ENCODE results near the gene OR1F1. TPM values are rescaled to one million over a fixed set of nuclear protein-coding genes. Genes with fewer than 3 reads are reported as not detected.

OR1F1 gene
- total RNA-seq, 6 experiments from 2014 or later = not detected

DNA sequence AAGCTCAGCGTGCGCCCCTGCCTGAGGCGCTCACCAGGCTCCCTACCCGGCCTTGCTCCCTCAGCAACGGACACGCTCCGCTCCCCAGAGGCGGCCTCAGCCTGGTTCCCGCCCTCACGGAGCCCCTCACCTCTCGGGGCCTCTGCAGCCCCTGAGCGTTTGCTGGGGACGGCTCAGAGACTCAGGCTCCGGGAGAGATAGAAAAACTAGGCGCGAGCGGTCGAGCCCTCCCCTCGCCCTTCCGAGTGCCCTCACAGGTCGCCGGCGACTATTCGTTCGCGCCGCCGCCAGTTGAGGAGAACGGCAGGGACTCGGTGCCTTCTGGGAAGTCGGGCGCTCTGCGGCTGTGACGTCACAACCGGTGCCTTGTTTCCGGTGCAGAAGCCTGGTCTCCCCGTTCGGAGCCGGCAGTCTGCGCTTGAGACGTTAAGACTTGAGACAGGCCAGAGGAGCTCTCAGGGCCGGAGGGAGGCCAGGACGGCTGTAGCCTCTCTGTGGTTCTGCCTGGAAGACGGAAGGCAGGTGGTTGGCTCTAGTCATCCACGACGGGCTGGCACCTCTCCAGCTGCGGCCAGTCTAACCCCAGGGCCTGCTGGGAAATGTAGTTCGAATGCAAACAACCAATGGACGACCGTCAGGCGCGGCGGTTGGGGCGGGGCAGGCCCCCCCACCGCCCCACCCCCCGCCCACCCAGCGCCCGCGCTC lies 47.0 kb downstream of the OR1F1 start, which contains the start of gene ZNF200:
TSS of gene ZNF200 (minus strand) at position 302 of the 705 bp plus-strand sequence. CDS start 1,403 bp downstream, outside the sequence.
- 2% methylated on average over 19 of the region's 59 CpGs for WGBS (ENCODE audit: insufficient coverage, low coverage, low lambda C conversion rate, missing lambda C conversion rate)
- intact Hi-C loops (cut with DNase I) = no loop called here
- Histone ChIP-seq H3K4me1 (peaks cover 0 to 7% (median 2%) of the 10 kb centered on the region in 4 donors), H3K27me3 (no peaks in the 10 kb centered on the region), H3K36me3 (peaks cover 0 to 27% (median 9%) of the 10 kb centered on the region in 4 donors), H3K4me3 (peak within 1 kb of the TSS; percentile 90 to 96 (median 95)), H3K27ac (peak within 1 kb of the TSS; percentile 81 to 96 (median 94)), H3K9me3 (no peaks in the 10 kb centered on the region)
- peak; percentile 98 to 99 (median 98) for ATAC-seq
- TF ChIP-seq, protein P1, sequence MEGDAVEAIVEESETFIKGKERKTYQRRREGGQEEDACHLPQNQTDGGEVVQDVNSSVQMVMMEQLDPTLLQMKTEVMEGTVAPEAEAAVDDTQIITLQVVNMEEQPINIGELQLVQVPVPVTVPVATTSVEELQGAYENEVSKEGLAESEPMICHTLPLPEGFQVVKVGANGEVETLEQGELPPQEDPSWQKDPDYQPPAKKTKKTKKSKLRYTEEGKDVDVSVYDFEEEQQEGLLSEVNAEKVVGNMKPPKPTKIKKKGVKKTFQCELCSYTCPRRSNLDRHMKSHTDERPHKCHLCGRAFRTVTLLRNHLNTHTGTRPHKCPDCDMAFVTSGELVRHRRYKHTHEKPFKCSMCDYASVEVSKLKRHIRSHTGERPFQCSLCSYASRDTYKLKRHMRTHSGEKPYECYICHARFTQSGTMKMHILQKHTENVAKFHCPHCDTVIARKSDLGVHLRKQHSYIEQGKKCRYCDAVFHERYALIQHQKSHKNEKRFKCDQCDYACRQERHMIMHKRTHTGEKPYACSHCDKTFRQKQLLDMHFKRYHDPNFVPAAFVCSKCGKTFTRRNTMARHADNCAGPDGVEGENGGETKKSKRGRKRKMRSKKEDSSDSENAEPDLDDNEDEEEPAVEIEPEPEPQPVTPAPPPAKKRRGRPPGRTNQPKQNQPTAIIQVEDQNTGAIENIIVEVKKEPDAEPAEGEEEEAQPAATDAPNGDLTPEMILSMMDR (IDR thresholded peaks at IDR 0.05) = no peak
- peak; percentile 70 for TF ChIP-seq POLR2A (IDR thresholded peaks at IDR 0.05)
- peak; percentile 96 to 98 (median 97) for DNase-seq

DNA sequence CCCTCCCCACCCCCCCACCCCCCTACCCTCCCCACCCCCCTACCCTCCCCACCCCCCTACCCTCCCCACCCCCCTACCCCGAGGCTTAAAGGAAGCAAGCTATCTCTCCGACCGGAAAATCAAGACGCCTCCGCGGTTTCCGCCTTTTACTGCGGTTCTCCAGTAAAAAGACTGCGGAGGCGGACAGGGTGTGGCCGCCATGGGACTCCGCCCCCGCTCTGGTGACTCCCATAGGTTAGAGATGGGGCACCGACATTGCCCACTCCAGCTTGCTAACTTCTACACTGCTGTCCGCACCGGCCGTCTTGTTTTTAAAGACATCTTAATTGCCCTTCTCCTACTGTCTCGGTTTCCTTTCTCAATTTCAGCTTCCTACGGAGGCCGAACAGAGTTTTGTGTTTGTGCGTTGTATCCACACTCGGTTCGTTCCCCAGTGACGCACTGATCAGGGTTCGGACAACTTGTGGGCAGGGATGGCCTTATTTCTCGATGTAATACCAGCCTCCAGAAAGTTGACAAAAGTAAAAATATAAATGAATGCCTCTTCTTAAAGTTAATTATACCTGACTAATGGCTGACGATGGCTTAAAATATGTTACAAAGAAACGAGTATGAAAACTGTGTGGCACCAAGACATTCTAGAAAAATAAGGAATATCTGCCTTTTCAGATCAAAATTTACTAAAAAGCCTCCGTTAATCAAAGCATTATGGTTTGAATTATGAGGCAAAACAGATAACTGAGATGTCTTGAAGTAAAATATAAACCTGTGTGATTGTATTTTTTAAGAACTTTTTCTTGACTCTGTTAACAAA lies 48.1 kb downstream of the OR1F1 start:
- 79% methylated on average over 29 of the region's 29 CpGs for WGBS (ENCODE audit: insufficient coverage, low coverage, low lambda C conversion rate, missing lambda C conversion rate)
- Histone ChIP-seq H3K9me3 (no peaks in the 10 kb centered on the region), H3K36me3 (peaks cover 0 to 18% (median 5%) of the 10 kb centered on the region in 4 donors), H3K27ac (no peak overlapping the region), H3K4me1 (peaks cover 0 to 7% (median 2%) of the 10 kb centered on the region in 4 donors), H3K27me3 (no peaks in the 10 kb centered on the region), H3K4me3 (no peak overlapping the region)
- ATAC-seq (peak in 1 of 4 donors; percentile 11), DNase-seq (peak in 2 of 3 donors; percentile 59 to 68)
- TF ChIP-seq POLR2A (IDR thresholded peaks at IDR 0.05) = no peak
- intact Hi-C loops (cut with DNase I) = no loop called here

DNA sequence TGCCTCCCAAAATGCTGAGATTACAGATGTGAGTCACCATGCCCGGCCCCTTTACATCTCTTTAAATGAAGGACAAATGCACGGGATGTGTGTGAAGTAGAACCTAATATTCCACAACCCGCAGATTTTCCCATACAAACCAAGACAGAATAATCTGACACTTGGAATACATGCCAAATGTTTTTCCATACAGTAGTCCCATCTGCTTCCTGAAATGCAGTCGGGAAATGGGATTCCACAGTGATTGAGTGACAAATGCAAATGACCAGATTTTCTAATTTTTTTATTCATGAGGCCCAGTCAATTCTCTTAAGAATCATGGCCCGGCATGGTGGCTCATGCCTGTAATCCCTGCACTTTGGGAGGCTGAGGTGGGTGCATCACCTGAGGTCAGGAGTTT lies 53.8 kb downstream of the OR1F1 start:
- H3K36me3 ChIP-seq = no peaks in the 10 kb centered on the region
- DNase-seq = no peak
- intact Hi-C loops (cut with DNase I) = no loop called here
- ATAC-seq = no peak
- H3K4me3 ChIP-seq = no peak overlapping the region
- H3K27me3 ChIP-seq = no peaks in the 10 kb centered on the region
- H3K9me3 ChIP-seq = no peaks in the 10 kb centered on the region
- 32% methylated on average over 3 of the region's 5 CpGs for WGBS (ENCODE audit: insufficient coverage, low coverage, low lambda C conversion rate, missing lambda C conversion rate)
- no peaks in the 10 kb centered on the region for H3K4me1 ChIP-seq
- no peak overlapping the region for H3K27ac ChIP-seq
- TF ChIP-seq, protein P1 (IDR thresholded peaks at IDR 0.05) = no peak
- TF ChIP-seq POLR2A (IDR thresholded peaks at IDR 0.05) = no peak

DNA sequence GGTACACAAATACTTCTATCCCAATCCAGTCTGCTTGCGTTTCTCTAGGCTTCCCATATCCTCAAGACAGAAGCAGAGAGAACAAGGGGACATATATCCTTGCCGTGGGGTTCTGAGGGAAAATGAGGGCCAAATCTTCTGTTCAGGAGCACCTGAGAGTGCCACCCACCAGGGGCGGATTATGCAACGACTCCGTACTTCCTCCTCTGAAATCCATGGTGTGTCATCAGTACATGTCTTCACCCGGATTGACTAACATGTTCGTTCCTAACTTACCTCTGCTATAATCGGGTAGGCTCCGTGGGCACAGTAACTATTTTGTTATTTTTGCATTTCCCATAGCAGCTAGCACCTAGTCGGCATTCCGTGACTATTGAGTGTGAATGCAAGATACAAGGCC lies 54.7 kb downstream of the OR1F1 start:
- Histone ChIP-seq H3K4me1 (no peaks in the 10 kb centered on the region), H3K4me3 (no peak overlapping the region), H3K36me3 (no peaks in the 10 kb centered on the region), H3K9me3 (no peaks in the 10 kb centered on the region), H3K27me3 (no peaks in the 10 kb centered on the region), H3K27ac (no peak overlapping the region)
- DNase-seq = no peak
- 48% methylated on average over 7 of the region's 11 CpGs for WGBS (ENCODE audit: insufficient coverage, low coverage, low lambda C conversion rate, missing lambda C conversion rate)
- TF ChIP-seq, protein P1 (IDR thresholded peaks at IDR 0.05) = no peak
- TF ChIP-seq POLR2A (IDR thresholded peaks at IDR 0.05) = no peak
- intact Hi-C loops (cut with DNase I) = no loop called here
- ATAC-seq = peak in 1 of 4 donors; percentile 35

DNA sequence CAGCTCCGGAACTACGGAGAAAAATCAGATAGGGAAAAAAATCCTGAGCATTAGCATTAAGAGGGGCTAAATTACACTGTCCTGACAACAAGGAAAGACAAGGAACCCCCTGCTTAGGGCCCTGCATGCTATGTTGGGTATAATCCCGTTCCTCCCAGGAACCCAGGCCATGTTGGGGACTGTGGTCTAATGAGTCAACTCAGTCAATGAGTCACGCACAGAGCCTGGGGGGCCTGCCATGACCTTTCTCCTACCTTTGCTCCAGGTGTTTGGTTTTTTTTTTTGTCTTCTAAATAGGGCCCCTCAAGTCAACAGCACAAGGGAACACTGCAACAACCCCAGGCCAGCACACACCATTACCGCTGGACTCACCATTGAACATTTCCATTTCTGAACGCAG lies 55.9 kb downstream of the OR1F1 start:
- intact Hi-C loops (cut with DNase I) = no loop called here
- ATAC-seq (no peak), DNase-seq (no peak)

More for the DNA sequence above, 55.9 kb downstream of the OR1F1 start:
- Histone ChIP-seq H3K36me3 (no peaks in the 10 kb centered on the region), H3K9me3 (no peaks in the 10 kb centered on the region), H3K4me3 (no peak overlapping the region), H3K27me3 (no peaks in the 10 kb centered on the region), H3K4me1 (no peaks in the 10 kb centered on the region), H3K27ac (no peak overlapping the region)
- WGBS (ENCODE audit: insufficient coverage, low coverage, low lambda C conversion rate, missing lambda C conversion rate) = 80% methylated on average over 5 of the region's 6 CpGs
- TF ChIP-seq POLR2A (IDR thresholded peaks at IDR 0.05) = no peak
- TF ChIP-seq, protein P1 (IDR thresholded peaks at IDR 0.05) = no peak
